Neural progenitor cell (in vitro differentiated cells): Measurements from ENCODE around the gene IMP3. TPM values are rescaled to one million over a fixed set of nuclear protein-coding genes. Genes with fewer than 3 reads are reported as not detected.
A peak's percentile ranks its signal among the peaks of the same experiment; 100 is the strongest.
"Not testable (repeated sequence)": the region's sequence is repeated elsewhere in the genome, so short reads cannot be mapped to it uniquely, and the experiment has no call there.

Source experiments
- DNase-seq: peaks from one replicate; pipeline ENCODE4 v3.0.0-alpha.2; 2016; ENCODE audit warnings: low spot score
- H2AFZ ChIP-seq: fragments of 200-600 bp; sonication (generic); replicated peaks from 2 replicates; pipeline ENCODE4 v1.6.1; 2016; ENCODE audit warnings: antibody characterized with exemption
- H3F3A ChIP-seq: fragments of 200-600 bp; sonication (generic); 2 replicates; pipeline ENCODE4 v1.6.1; 2016; ENCODE audit warnings: antibody characterized with exemption, low read depth
- H3K27ac ChIP-seq: fragments of 200-600 bp; sonication (generic); 2 replicates; pipeline ENCODE4 v1.5.1; 2016; ENCODE audit warnings: mild to moderate bottlenecking
- H3K27me3 ChIP-seq: fragments of 200-600 bp; sonication (generic); 2 replicates; pipeline ENCODE4 v1.6.1; 2016; ENCODE audit warnings: mild to moderate bottlenecking, moderate library complexity
- H3K36me3 ChIP-seq: fragments of 200-600 bp; sonication (generic); 2 replicates; pipeline ENCODE4 v1.5.1; 2016
- H3K4me1 ChIP-seq: fragments of 200-600 bp; sonication (generic); 2 replicates; pipeline ENCODE4 v1.6.1; 2016; ENCODE audit warnings: mixed run types
- H3K4me2 ChIP-seq: fragments of 200-600 bp; sonication (generic); 2 replicates; pipeline ENCODE4 v1.6.1; 2016
- H3K4me3 ChIP-seq: fragments of 200-600 bp; sonication (generic); 2 replicates; pipeline ENCODE4 v1.5.1; 2016
- H3K79me2 ChIP-seq: fragments of 200-600 bp; sonication (generic); 2 replicates; pipeline ENCODE4 v1.6.1; 2016; ENCODE audit warnings: low read depth
- H3K9ac ChIP-seq: fragments of 200-600 bp; sonication (generic); 2 replicates; pipeline ENCODE4 v1.6.1; 2016
- H3K9me3 ChIP-seq: fragments of 200-600 bp; sonication (generic); 2 replicates; pipeline ENCODE4 v1.5.1; 2016; ENCODE audit warnings: low read depth
- H4K20me1 ChIP-seq: fragments of 200-600 bp; sonication (generic); 2 replicates; pipeline ENCODE4 v1.6.1; 2016; ENCODE audit warnings: low read depth
- H3K27ac Mint-ChIP-seq: 3 replicates; pipeline ENCODE4 v1.8.0; 2021; ENCODE audit warnings: mixed read lengths
- H3K27me3 Mint-ChIP-seq: 2 replicates; pipeline ENCODE4 v1.8.0; 2022; ENCODE audit warnings: low read depth, mild to moderate bottlenecking, inconsistent platforms, moderate library complexity, mixed read lengths; ENCODE audit not compliant: insufficient read depth
- H3K36me3 Mint-ChIP-seq: 3 replicates; pipeline ENCODE4 v1.8.0; 2021; ENCODE audit warnings: mixed read lengths
- H3K4me1 Mint-ChIP-seq: 3 replicates; pipeline ENCODE4 v1.8.0; 2021; ENCODE audit warnings: mixed read lengths
- H3K4me3 Mint-ChIP-seq: 3 replicates; pipeline ENCODE4 v1.8.0; 2021; ENCODE audit warnings: mild to moderate bottlenecking, moderate library complexity, mixed read lengths
- H3K9me3 Mint-ChIP-seq: 3 replicates; pipeline ENCODE4 v1.8.0; 2020; ENCODE audit warnings: mixed read lengths
- EZH2 ChIP-seq: fragments of 200-600 bp; sonication (generic); IDR thresholded peaks from 2 replicates; pipeline ENCODE4 v1.6.1; 2017; ENCODE audit warnings: antibody characterized with exemption, mild to moderate bottlenecking, moderate library complexity
- EZH2phosphoT487 ChIP-seq: fragments of 200-600 bp; sonication (generic); IDR thresholded peaks from 2 replicates; pipeline ENCODE4 v1.6.1; 2017; ENCODE audit warnings: antibody characterized with exemption
- total RNA-seq: library from RNA; depleted of rRNA; stranded (reverse); fragments of >200 nt; gene quantifications from 2 replicates; pipeline ENCODE4 v1.2.3, GENCODE V29; 2015; ENCODE audit warnings: low replicate concordance
- TF ChIP-seq, protein P1 (sequence below): fragments of 200-600 bp; sonication (generic); IDR thresholded peaks from 2 replicates; pipeline ENCODE4 v1.5.1; 2017; ENCODE audit warnings: antibody characterized with exemption, mild to moderate bottlenecking

The IMP3 gene
- 62.1 and 96.1 TPM in 2 replicates for total RNA-seq

DNA sequence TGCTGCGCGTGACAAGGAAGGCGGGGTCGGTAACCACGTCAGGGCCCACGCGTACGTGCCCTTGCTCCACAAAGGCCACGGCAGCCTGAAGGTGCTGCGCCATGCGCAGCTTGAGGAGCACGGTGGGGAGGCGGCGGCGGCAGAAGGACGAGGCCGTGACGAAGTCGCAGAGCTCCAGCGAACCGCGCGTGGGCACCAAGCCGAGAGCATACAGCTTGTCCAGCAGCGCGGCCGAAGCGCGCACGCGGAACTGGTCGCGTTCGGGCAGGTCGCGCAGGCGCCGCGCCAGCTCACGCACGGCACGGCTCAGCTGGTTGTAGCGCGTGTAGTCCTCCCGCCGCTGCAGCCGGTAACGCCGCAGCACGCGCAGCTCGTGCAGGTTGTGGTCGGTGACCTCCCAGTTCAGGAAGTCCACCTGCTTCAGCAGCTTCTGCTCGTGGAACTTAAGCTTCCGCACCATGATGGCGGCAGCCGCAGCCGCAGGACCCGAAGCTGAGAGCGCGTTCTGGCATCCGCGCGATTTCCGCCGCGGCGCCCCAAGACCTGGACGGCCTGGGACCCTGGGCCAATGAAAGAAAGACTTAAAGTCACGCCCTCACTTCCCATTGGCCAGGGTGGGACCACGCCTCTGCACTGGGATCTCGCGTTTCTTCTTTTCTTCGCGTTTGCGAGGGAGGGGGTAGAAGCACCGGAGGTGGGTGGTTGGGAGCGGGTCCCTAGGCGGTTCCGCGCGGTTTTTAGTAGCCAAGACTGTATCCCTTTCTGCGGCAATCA is at the start of gene IMP3:
TSS of gene IMP3 (minus strand) at position 516 of the 774 bp plus-strand sequence. CDS start at position 460, 56 bp downstream.
- Mint-ChIP-seq H3K9me3 (no peaks in the 10 kb centered on the region), H3K27ac (peak within 1 kb of the TSS; percentile 50), H3K36me3 (peaks cover 2% of the 10 kb centered on the region), H3K4me3 (peak within 1 kb of the TSS; percentile 90), H3K4me1 (peaks cover 30% of the 10 kb centered on the region), H3K27me3 (peaks cover 10% of the 10 kb centered on the region)
- H3K4me3 ChIP-seq, result peak within 1 kb of the TSS; percentile 91
- H3K27ac ChIP-seq, result peak within 1 kb of the TSS; percentile 78
- H2AFZ ChIP-seq, result peak within 1 kb of the TSS; percentile 76
- H3F3A ChIP-seq, result peaks cover 25% of the 10 kb centered on the region
- no peaks in the 10 kb centered on the region for H3K9me3 ChIP-seq
- H3K4me2 ChIP-seq, result peak within 1 kb of the TSS; percentile 87
- H3K9ac ChIP-seq, result peak within 1 kb of the TSS; percentile 78
- H3K79me2 ChIP-seq, result peaks cover 36% of the 10 kb centered on the region
- DNase-seq, result peak; percentile 99
- TF ChIP-seq EZH2phosphoT487 (no peak), EZH2 (no peak)
- TF ChIP-seq, protein P1, sequence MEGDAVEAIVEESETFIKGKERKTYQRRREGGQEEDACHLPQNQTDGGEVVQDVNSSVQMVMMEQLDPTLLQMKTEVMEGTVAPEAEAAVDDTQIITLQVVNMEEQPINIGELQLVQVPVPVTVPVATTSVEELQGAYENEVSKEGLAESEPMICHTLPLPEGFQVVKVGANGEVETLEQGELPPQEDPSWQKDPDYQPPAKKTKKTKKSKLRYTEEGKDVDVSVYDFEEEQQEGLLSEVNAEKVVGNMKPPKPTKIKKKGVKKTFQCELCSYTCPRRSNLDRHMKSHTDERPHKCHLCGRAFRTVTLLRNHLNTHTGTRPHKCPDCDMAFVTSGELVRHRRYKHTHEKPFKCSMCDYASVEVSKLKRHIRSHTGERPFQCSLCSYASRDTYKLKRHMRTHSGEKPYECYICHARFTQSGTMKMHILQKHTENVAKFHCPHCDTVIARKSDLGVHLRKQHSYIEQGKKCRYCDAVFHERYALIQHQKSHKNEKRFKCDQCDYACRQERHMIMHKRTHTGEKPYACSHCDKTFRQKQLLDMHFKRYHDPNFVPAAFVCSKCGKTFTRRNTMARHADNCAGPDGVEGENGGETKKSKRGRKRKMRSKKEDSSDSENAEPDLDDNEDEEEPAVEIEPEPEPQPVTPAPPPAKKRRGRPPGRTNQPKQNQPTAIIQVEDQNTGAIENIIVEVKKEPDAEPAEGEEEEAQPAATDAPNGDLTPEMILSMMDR, result no peak
- H4K20me1 ChIP-seq, result peaks cover 31% of the 10 kb centered on the region
- H3K4me1 ChIP-seq, result no peaks in the 10 kb centered on the region
- H3K36me3 ChIP-seq, result no peaks in the 10 kb centered on the region
- no peaks in the 10 kb centered on the region for H3K27me3 ChIP-seq

GRCh38 chr15:75689429-75689828 is 49.4 kb upstream of the IMP3 start:
- not testable (repeated sequence) for H3K4me3 ChIP-seq, H3K36me3 ChIP-seq, H3K27ac ChIP-seq, H4K20me1 ChIP-seq, H3K36me3 Mint-ChIP-seq, H3K9me3 Mint-ChIP-seq, DNase-seq, H3K27ac Mint-ChIP-seq, H3K9ac ChIP-seq, H3K27me3 Mint-ChIP-seq, H3K9me3 ChIP-seq, H3K4me3 Mint-ChIP-seq, H3K27me3 ChIP-seq, H2AFZ ChIP-seq, H3K79me2 ChIP-seq, H3K4me2 ChIP-seq, H3F3A ChIP-seq
- H3K4me1 ChIP-seq, result peaks cover 12% of the 10 kb centered on the region
- peaks cover 18% of the 10 kb centered on the region for H3K4me1 Mint-ChIP-seq

DNA sequence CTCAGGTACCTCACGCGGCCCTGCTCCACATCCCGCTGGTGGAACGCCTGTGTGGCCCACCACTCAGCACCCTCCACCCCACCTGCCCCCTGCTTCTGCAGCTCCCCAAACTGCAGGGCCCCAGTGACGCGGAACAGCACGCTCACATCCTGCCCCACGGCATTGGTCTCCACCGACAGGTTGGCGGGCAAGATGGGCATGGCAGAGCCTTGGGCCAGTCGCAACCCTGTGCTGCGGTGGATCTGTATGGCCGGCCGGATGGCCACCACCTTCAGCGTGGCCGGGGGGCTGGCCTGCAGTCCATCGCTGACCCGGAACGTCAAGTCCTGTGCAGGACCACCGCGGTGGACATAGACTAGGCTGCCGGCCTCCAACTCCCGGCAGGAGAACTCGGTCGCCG is 48.8 kb upstream of the IMP3 start:
- H3K4me2 ChIP-seq, result no peak overlapping the region
- Mint-ChIP-seq H3K36me3 (no peaks in the 10 kb centered on the region), H3K4me1 (peaks cover 16% of the 10 kb centered on the region), H3K9me3 (no peaks in the 10 kb centered on the region), H3K27me3 (peaks cover 7% of the 10 kb centered on the region), H3K27ac (no peak overlapping the region), H3K4me3 (no peak overlapping the region)
- H3K79me2 ChIP-seq, result no peaks in the 10 kb centered on the region
- no peak overlapping the region for H3K27ac ChIP-seq
- H3K27me3 ChIP-seq, result no peaks in the 10 kb centered on the region
- no peaks in the 10 kb centered on the region for H3K36me3 ChIP-seq
- H3K9ac ChIP-seq, result no peak overlapping the region
- no peaks in the 10 kb centered on the region for H3F3A ChIP-seq
- H3K4me3 ChIP-seq, result no peak overlapping the region
- H3K9me3 ChIP-seq, result no peaks in the 10 kb centered on the region
- DNase-seq, result no peak
- TF ChIP-seq EZH2 (no peak), EZH2phosphoT487 (no peak)
- TF ChIP-seq, protein P1, result no peak
- H3K4me1 ChIP-seq, result peaks cover 6% of the 10 kb centered on the region
- no peak overlapping the region for H2AFZ ChIP-seq
- no peaks in the 10 kb centered on the region for H4K20me1 ChIP-seq

DNA sequence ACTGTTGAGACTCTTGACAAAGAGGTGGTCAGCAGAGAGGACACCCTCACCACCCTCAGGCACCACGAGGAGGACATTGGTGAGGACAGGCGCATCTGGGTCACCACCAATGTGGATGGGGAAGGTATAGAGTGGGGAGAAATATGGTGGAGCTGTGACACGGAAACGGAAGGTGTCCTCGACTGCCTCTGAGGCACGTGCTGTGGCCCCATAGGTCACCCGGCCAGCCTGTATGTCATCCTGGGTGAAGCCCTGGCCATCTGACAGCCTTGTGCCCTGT is 48.2 kb upstream of the IMP3 start:
- Mint-ChIP-seq H3K9me3 (no peaks in the 10 kb centered on the region), H3K4me3 (no peak overlapping the region), H3K27ac (no peak overlapping the region), H3K27me3 (peaks cover 7% of the 10 kb centered on the region), H3K36me3 (no peaks in the 10 kb centered on the region), H3K4me1 (peaks cover 13% of the 10 kb centered on the region)
- Histone ChIP-seq H3K27ac (no peak overlapping the region), H3K36me3 (no peaks in the 10 kb centered on the region), H3K27me3 (no peaks in the 10 kb centered on the region), H3F3A (no peaks in the 10 kb centered on the region), H3K4me2 (no peak overlapping the region), H3K9me3 (no peaks in the 10 kb centered on the region), H3K4me3 (no peak overlapping the region), H3K9ac (no peak overlapping the region), H2AFZ (no peak overlapping the region), H4K20me1 (no peaks in the 10 kb centered on the region), H3K4me1 (no peaks in the 10 kb centered on the region), H3K79me2 (no peaks in the 10 kb centered on the region)
- TF ChIP-seq EZH2, result no peak
- TF ChIP-seq, protein P1, result no peak
- no peak for DNase-seq
